Right lobe of liver (tissue), 4 donors: ENCODE data around the gene ZNF579.

Experiments used
- POLR2A ChIP-seq: fragments of 450-650 bp; IDR thresholded peaks from one replicate; pipeline ENCODE4 v1.6.1; 2017; ENCODE audit warnings: antibody characterized with exemption, mild to moderate bottlenecking
- TF ChIP-seq, protein P1 (sequence below), 4 donors: fragments of 200-600 bp in 3 of 4; fragments of 450-650 bp in 1 of 4; IDR thresholded peaks; one replicate each; pipeline versions ENCODE4 v1.5.1 to v1.8.0; 2016 to 2022; ENCODE audit warnings: antibody characterized with exemption in 4 of 4, mild to moderate bottlenecking in 2 of 4
- donor health status: DM: no; HTN: no; CAD: no.
- donor health status: DM: no; HTN: no; CAD: no.
- donor health status: DM: no; HTN: yes; CAD: no.

DNA sequence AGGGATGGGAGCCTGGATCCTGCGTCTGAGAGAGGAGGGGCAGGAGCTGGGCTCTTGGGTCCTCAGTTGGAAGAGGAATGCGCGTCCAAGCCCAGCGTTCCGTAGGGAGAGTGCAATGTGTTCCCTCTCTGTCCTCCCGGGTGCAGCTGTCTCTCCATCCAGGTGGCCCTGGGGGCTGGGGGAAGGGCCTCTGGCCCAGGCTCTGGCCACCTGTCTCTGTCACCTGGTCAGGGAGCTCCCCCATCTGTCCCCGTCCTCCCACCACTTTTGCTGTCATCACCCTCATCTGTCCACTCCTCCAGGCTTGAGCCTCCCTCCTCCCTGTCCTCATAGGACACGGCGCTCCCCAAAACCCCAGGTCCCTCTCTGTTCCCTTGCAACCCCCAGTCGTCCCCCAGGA lies 40.0 kb downstream of the ZNF579 start:
- TF ChIP-seq POLR2A: no peak
- TF ChIP-seq, protein P1, sequence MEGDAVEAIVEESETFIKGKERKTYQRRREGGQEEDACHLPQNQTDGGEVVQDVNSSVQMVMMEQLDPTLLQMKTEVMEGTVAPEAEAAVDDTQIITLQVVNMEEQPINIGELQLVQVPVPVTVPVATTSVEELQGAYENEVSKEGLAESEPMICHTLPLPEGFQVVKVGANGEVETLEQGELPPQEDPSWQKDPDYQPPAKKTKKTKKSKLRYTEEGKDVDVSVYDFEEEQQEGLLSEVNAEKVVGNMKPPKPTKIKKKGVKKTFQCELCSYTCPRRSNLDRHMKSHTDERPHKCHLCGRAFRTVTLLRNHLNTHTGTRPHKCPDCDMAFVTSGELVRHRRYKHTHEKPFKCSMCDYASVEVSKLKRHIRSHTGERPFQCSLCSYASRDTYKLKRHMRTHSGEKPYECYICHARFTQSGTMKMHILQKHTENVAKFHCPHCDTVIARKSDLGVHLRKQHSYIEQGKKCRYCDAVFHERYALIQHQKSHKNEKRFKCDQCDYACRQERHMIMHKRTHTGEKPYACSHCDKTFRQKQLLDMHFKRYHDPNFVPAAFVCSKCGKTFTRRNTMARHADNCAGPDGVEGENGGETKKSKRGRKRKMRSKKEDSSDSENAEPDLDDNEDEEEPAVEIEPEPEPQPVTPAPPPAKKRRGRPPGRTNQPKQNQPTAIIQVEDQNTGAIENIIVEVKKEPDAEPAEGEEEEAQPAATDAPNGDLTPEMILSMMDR (IDR thresholded peaks at IDR 0.05): no peak
